Ovary (tissue), 3 donors: ENCODE measurements around the gene UTP18.

Experiments used
- EP300 ChIP-seq: sonication (generic); formaldehyde crosslinking; IDR thresholded peaks from one replicate; pipeline ENCODE4 v1.6.1; 2017; ENCODE audit warnings: antibody characterized with exemption
- POLR2A ChIP-seq: fragments of 450-650 bp; IDR thresholded peaks from one replicate; pipeline ENCODE4 v1.6.1; 2017; ENCODE audit warnings: antibody characterized with exemption, mild to moderate bottlenecking, moderate library complexity
- TF ChIP-seq, protein P1 (sequence below), 3 donors: fragments of 450-650 bp in 2 of 3; fragments of 200-600 bp in 1 of 3; IDR thresholded peaks; one replicate each; pipeline versions ENCODE4 v1.5.1 to v1.8.0; 2016 to 2022; ENCODE audit warnings: antibody characterized with exemption in 3 of 3, mild to moderate bottlenecking in 1 of 3
- donor health status: DM: no; HTN: no; CAD: no.

DNA sequence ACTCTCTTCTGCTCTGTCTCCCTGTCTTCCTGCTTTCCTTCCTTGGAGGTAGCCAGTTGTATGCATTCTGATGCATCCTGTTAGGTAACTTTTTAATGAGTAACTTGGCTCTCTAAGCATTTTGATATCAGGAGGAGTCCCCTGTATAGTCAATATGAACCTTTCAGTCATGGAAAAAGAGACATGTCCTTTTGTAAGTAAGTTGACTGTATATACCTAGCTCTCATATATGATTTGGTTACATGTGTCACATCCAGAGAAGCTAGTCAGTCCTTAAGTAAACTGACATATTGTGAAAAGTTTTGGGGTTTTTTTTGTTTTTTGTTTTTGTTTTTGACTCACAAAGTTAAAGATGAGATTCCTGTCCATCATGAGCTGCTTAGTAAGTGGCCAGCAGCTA is 18.8 kb downstream of the UTP18 start:
- TF ChIP-seq, protein P1, sequence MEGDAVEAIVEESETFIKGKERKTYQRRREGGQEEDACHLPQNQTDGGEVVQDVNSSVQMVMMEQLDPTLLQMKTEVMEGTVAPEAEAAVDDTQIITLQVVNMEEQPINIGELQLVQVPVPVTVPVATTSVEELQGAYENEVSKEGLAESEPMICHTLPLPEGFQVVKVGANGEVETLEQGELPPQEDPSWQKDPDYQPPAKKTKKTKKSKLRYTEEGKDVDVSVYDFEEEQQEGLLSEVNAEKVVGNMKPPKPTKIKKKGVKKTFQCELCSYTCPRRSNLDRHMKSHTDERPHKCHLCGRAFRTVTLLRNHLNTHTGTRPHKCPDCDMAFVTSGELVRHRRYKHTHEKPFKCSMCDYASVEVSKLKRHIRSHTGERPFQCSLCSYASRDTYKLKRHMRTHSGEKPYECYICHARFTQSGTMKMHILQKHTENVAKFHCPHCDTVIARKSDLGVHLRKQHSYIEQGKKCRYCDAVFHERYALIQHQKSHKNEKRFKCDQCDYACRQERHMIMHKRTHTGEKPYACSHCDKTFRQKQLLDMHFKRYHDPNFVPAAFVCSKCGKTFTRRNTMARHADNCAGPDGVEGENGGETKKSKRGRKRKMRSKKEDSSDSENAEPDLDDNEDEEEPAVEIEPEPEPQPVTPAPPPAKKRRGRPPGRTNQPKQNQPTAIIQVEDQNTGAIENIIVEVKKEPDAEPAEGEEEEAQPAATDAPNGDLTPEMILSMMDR (IDR thresholded peaks at IDR 0.05) = no peak
- TF ChIP-seq EP300 (no peak), POLR2A (no peak)
